Measurements from ENCODE around the gene CNOT2. TPM values are rescaled to one million over a fixed set of nuclear protein-coding genes. Genes with fewer than 3 reads are reported as not detected.
"Not testable (repeated sequence)": the region's sequence is repeated elsewhere in the genome, so short reads cannot be mapped to it uniquely, and the experiment has no call there.

The CNOT2 gene
- total RNA-seq, 1 donor from 2014 or later = 79.4 TPM

DNA sequence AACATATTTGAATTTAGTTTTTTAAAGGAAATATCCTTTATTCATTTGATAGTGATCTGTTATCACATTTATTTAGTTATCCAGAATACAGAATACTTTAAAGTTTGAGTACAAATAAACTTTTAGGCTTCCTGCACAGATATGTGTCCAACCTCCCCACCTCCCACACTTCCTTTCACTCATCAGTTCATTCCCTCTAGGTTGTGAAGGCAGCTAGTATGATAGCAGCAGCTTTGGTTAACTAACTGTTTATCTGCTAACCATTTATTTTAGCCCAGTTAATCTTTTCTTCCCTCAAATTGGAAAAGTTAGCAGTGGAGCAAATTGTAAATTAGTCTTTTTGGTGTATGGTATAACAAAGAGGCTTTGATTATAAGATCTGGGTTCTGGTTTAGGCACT is 35.7 kb downstream of the CNOT2 start:
- Mint-ChIP-seq H3K27me3 (ENCODE audit: low read depth) (no peaks in the 10 kb centered on the region), H3K9me3 (peaks cover 8% of the 10 kb centered on the region), H3K27ac (ENCODE audit: unreplicated experiment) (no peak overlapping the region), H3K4me1 (peaks cover 5% of the 10 kb centered on the region), H3K4me3 (no peak overlapping the region), H3K36me3 (ENCODE audit: low read depth) (peaks cover 22% of the 10 kb centered on the region)
- no peak for DNase-seq (ENCODE audit: low read depth, low spot score)
- TF ChIP-seq, protein P1, sequence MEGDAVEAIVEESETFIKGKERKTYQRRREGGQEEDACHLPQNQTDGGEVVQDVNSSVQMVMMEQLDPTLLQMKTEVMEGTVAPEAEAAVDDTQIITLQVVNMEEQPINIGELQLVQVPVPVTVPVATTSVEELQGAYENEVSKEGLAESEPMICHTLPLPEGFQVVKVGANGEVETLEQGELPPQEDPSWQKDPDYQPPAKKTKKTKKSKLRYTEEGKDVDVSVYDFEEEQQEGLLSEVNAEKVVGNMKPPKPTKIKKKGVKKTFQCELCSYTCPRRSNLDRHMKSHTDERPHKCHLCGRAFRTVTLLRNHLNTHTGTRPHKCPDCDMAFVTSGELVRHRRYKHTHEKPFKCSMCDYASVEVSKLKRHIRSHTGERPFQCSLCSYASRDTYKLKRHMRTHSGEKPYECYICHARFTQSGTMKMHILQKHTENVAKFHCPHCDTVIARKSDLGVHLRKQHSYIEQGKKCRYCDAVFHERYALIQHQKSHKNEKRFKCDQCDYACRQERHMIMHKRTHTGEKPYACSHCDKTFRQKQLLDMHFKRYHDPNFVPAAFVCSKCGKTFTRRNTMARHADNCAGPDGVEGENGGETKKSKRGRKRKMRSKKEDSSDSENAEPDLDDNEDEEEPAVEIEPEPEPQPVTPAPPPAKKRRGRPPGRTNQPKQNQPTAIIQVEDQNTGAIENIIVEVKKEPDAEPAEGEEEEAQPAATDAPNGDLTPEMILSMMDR (conservative IDR thresholded peaks at IDR 0.05) = no peak

DNA sequence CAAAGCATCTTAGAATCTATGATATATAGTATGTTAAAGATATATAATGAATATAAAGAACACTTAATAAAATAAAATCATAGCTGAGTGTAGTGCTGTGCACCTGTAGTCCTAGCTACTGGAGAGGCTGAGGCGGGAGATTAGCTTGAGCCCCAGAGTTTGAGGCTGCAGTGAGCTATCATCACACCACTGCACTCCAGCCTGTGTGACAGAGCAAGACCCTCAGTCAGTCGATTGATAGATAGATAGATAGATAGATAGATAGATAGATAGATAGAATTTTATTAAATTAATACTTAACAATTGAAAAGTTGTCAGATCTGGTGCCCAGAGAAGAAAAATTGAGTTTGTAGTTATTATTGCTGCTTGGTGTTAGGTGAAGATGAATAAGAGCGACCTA is 40.0 kb downstream of the CNOT2 start:
- H3K4me1 Mint-ChIP-seq = peaks cover 17% of the 10 kb centered on the region

DNA sequence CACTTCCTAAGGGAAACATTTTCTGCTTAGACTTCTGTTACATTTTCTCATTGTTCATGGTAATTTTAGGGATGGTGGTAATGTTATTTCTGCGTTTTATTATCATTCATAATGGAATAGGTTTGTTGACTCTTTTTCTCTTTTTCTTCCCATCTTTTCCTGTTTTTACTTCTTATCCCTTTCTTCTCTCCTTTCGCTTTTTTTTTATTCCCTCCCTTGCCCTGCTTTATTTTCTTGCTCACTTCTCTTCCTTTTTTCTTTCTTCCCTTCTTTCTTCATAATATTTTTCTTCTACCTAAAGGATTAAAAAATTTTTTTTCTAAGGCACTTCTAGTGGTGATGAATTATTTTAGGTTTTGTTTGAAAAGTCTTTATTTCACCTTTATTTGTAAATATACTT is 45.6 kb downstream of the CNOT2 start:
- no peak for DNase-seq (ENCODE audit: low read depth, low spot score)
- no peaks in the 10 kb centered on the region for H3K9me3 Mint-ChIP-seq
- H3K27me3 Mint-ChIP-seq (ENCODE audit: low read depth) = no peaks in the 10 kb centered on the region
- TF ChIP-seq, protein P1 (conservative IDR thresholded peaks at IDR 0.05) = no peak
- no peak overlapping the region for H3K4me3 Mint-ChIP-seq
- H3K27ac Mint-ChIP-seq (ENCODE audit: unreplicated experiment) = peak overlapping the region; percentile 69
- H3K36me3 Mint-ChIP-seq (ENCODE audit: low read depth) = peaks cover 24% of the 10 kb centered on the region
- H3K4me1 Mint-ChIP-seq = peaks cover 44% of the 10 kb centered on the region

More for the DNA sequence above, 40.0 kb downstream of the CNOT2 start:
- TF ChIP-seq, protein P1 (conservative IDR thresholded peaks at IDR 0.05) = no peak
- no peak for DNase-seq (ENCODE audit: low read depth, low spot score)
- Mint-ChIP-seq H3K27me3 (ENCODE audit: low read depth) (no peaks in the 10 kb centered on the region), H3K36me3 (ENCODE audit: low read depth) (peaks cover 10% of the 10 kb centered on the region), H3K9me3 (no peaks in the 10 kb centered on the region), H3K4me3 (no peak overlapping the region), H3K27ac (ENCODE audit: unreplicated experiment) (no peak overlapping the region)

DNA sequence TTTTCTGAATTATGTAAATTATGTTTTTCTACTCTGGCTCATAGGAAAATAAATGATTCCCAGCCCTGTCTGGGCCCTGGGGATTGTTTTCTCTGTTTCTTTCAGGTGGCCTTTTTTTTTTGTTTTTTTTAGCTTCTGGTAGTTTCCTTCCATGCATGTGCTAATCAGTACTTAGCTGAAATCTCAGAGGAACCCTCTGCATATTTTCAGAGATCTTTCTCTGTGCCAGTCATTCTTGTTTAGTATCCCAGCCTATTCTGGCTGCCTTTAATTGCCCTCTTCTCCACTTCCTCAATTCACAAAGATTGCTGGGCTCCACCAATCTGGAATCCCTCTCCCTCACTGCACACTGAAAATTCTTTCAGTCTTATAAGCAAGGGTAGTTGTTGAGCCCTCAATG is 46.9 kb downstream of the CNOT2 start:
- Mint-ChIP-seq H3K27me3 (ENCODE audit: low read depth) (no peaks in the 10 kb centered on the region), H3K4me1 (peaks cover 44% of the 10 kb centered on the region), H3K36me3 (ENCODE audit: low read depth) (peaks cover 30% of the 10 kb centered on the region), H3K4me3 (no peak overlapping the region), H3K9me3 (no peaks in the 10 kb centered on the region), H3K27ac (ENCODE audit: unreplicated experiment) (no peak overlapping the region)
- DNase-seq (ENCODE audit: low read depth, low spot score) = no peak
- TF ChIP-seq, protein P1 (conservative IDR thresholded peaks at IDR 0.05) = no peak

DNA sequence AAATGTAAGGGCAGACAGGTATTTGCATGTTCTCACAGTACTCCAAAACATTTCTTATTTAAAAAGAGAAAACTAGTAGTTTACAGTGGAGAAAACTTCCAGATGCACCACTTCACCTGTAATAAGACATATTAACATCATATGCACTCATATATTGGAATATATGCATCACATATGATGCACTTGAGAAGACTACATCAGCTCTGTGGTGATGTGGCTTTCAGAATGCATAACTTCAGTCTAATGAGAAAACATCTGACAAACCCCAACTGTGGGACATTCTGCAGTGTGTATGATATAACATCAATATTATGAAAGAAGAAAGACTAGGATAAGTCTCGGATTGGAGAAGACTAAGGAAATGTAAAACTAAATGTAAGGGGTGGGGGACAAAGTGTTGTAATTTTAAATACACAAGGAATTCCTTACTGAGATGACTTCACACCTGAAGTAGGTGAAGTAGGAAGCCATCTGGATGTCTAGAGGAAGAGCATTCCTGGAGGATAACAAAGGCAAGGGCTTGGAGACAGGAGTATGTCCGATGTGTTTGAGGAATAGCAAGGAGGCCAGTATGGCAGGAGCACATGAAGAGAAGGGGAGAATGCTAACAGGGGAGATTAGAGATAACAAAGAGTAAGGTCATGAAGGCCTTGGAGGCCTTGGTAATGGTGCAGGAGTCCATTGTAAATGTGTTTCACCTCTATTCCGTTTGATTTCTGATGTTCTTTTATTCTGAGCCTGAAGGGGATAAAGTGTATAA is 49.0 kb downstream of the CNOT2 start:
- Mint-ChIP-seq H3K9me3 (no peaks in the 10 kb centered on the region), H3K27me3 (ENCODE audit: low read depth) (no peaks in the 10 kb centered on the region), H3K36me3 (ENCODE audit: low read depth) (peaks cover 20% of the 10 kb centered on the region), H3K4me1 (peaks cover 30% of the 10 kb centered on the region), H3K27ac (ENCODE audit: unreplicated experiment) (peak overlapping the region; percentile 23), H3K4me3 (no peak overlapping the region)
- no peak for DNase-seq (ENCODE audit: low read depth, low spot score)
- TF ChIP-seq, protein P1 (conservative IDR thresholded peaks at IDR 0.05) = no peak

DNA sequence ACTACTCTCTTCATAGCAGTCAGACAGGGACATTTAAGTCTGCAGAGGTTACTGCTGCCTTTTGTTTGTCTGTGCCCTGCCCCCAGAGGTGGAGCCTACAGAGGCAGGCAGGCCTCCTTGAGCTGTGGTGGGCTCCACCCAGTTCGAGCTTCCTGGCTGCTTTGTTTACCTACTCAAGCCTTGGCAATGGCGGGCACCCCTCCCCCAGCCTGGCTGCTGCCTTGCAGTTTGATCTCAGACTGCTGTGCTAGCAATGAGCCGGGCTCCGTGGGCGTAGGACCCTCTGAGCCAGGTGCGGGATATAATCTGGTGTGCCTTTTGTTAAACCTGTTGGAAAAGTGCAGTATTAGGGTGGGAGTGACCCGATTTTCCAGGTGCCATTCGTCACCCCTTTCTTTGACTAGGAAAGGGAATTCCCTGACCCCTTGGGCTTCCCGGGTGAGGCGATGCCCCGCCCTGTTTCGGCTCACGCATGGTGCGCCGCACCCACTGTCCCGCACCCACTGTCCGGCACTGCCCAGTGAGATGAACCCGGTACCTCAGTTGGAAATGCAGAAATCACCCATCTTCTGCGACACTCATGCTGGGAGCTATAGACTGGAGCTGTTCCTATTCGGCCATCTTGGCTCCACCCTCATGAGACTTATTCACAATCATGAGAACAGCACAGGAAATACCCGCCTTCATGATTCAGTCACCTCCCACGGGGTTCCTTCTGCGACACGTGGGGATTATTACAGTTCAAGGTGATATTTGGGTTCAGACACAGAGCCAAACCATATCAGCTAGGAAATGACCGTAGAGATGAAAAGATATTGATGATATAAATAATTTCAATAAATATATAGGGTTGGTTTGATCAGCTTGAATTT is 61.7 kb downstream of the CNOT2 start:
- peaks cover 47% of the 10 kb centered on the region for H3K36me3 Mint-ChIP-seq (ENCODE audit: low read depth)
- H3K4me1 Mint-ChIP-seq; H3K9me3 Mint-ChIP-seq; H3K27ac Mint-ChIP-seq (ENCODE audit: unreplicated experiment); H3K4me3 Mint-ChIP-seq; DNase-seq (ENCODE audit: low read depth, low spot score); H3K27me3 Mint-ChIP-seq (ENCODE audit: low read depth): not testable (repeated sequence)
